Measurements from ENCODE around the gene MORN5.

Gene MORN5

DNA sequence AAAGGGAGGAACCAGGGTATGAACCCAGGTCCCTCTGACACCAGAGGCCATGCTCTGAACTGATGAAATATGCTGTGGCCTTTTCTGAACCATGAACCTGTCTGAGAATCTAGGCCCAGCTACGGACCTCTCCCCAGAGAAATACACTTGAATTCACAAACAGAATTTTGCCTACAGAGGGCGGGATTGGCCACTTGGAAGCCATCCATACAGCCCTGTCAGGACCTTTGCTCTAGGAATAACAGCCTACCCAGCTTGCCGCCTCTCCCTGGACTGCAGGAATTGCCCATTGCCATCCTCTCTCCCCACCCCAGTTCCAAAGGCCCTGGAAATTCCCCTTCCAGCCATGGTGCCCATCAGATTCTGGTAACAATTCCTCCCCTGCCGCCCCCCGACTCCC lies 26.6 kb downstream of the MORN5 start (continued):
- no peak for TF ChIP-seq TCF4 (CRISPR knock-in tag; IDR thresholded peaks at IDR 0.05; ENCODE audit: borderline replicate concordance)
- no peak for TF ChIP-seq ZNF565 (CRISPR knock-in tag; conservative IDR thresholded peaks at IDR 0.05; ENCODE audit: low read depth)

DNA sequence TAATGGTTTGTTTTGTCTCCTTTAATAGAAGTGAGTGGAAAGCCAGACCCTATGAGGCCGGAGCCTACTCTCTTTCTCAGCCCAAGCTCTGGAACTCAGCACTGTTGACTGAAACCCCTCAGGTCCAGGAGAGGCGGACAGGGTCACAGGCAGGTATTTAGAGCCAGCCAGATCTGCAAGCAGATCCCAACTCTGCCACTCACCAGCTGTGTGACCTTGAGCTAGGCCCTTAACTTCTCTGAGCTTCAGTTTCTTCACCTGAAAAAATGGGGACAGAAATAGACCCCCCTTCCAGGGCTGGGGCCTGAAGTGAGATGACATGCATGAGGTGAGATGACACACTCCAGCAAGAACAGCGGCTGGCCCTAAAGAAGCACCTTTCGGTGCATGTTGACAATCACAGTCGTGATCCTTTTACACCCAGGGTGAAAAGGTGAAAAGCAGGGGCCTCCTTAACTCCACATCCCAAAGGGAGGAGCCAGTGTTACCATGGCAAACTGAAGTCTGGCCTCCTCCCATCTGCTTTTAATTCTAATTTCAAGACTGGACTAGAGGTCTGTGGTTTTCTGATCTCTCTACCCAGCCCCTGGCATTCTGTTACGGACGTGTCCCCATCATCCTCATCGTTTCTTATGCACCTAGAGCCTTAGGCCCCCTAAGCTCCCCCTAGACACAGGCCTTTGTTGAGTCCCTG lies 27.2 kb downstream of the MORN5 start:
- peak; percentile 48; the same call in 2 of the 3 replicates for ATAC-seq
- TF ChIP-seq ESRRG (CRISPR knock-in tag; IDR thresholded peaks at IDR 0.05): no peak
- TF ChIP-seq, protein P1, sequence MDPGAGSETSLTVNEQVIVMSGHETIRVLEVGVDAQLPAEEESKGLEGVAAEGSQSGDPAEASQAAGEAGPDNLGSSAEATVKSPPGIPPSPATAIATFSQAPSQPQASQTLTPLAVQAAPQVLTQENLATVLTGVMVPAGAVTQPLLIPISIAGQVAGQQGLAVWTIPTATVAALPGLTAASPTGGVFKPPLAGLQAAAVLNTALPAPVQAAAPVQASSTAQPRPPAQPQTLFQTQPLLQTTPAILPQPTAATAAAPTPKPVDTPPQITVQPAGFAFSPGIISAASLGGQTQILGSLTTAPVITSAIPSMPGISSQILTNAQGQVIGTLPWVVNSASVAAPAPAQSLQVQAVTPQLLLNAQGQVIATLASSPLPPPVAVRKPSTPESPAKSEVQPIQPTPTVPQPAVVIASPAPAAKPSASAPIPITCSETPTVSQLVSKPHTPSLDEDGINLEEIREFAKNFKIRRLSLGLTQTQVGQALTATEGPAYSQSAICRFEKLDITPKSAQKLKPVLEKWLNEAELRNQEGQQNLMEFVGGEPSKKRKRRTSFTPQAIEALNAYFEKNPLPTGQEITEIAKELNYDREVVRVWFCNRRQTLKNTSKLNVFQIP (CRISPR knock-in tag; IDR thresholded peaks at IDR 0.05; ENCODE audit: borderline replicate concordance, low read depth): no peak
- no peak for TF ChIP-seq CSDC2 (CRISPR knock-in tag; IDR thresholded peaks at IDR 0.05)
- TF ChIP-seq TCF4 (CRISPR knock-in tag; IDR thresholded peaks at IDR 0.05; ENCODE audit: borderline replicate concordance): no peak
- TF ChIP-seq TOX (CRISPR knock-in tag; IDR thresholded peaks at IDR 0.05; ENCODE audit: borderline replicate concordance): no peak
- no peak for TF ChIP-seq PPARA (CRISPR knock-in tag; IDR thresholded peaks at IDR 0.05; ENCODE audit: borderline replicate concordance)
- TF ChIP-seq, protein P2, sequence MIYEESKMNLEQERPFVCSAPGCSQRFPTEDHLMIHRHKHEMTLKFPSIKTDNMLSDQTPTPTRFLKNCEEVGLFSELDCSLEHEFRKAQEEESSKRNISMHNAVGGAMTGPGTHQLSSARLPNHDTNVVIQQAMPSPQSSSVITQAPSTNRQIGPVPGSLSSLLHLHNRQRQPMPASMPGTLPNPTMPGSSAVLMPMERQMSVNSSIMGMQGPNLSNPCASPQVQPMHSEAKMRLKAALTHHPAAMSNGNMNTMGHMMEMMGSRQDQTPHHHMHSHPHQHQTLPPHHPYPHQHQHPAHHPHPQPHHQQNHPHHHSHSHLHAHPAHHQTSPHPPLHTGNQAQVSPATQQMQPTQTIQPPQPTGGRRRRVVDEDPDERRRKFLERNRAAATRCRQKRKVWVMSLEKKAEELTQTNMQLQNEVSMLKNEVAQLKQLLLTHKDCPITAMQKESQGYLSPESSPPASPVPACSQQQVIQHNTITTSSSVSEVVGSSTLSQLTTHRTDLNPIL (CRISPR knock-in tag; IDR thresholded peaks at IDR 0.05; ENCODE audit: low read depth): no peak
- no peak for TF ChIP-seq ZFP3 (CRISPR knock-in tag; IDR thresholded peaks at IDR 0.05)
- TF ChIP-seq RARB (CRISPR knock-in tag; IDR thresholded peaks at IDR 0.05): no peak
- no peak for TF ChIP-seq ZFP30 (CRISPR knock-in tag; IDR thresholded peaks at IDR 0.05)
- TF ChIP-seq, protein P3, sequence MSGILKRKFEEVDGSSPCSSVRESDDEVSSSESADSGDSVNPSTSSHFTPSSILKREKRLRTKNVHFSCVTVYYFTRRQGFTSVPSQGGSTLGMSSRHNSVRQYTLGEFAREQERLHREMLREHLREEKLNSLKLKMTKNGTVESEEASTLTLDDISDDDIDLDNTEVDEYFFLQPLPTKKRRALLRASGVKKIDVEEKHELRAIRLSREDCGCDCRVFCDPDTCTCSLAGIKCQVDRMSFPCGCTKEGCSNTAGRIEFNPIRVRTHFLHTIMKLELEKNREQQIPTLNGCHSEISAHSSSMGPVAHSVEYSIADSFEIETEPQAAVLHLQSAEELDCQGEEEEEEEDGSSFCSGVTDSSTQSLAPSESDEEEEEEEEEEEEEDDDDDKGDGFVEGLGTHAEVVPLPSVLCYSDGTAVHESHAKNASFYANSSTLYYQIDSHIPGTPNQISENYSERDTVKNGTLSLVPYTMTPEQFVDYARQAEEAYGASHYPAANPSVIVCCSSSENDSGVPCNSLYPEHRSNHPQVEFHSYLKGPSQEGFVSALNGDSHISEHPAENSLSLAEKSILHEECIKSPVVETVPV (CRISPR knock-in tag; IDR thresholded peaks at IDR 0.05): no peak

DNA sequence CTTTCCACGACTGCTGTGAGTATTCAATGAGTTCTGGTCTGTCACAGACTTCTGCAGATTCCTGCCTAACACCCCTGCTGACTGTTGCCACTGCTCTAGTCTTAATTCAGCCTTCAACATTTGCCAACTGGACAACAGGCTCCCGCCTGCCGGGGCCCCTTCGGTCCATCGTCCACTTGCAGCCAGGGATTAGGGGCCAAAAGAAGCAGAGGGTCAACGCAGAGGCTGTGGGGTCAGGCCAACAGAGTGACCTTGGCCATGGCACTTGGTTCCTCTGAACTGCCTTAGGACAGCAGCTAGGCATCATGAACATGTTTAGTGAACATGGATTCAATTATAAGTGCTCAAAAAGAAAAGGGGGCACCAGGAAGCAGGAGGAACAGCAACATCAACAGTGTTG lies 28.7 kb downstream of the MORN5 start:
- ATAC-seq: no peak
- TF ChIP-seq ZFP30 (CRISPR knock-in tag; IDR thresholded peaks at IDR 0.05) (no peak), OSR1 (CRISPR knock-in tag; IDR thresholded peaks at IDR 0.05) (no peak), ESRRG (CRISPR knock-in tag; IDR thresholded peaks at IDR 0.05) (no peak), BACH2 (CRISPR knock-in tag; IDR thresholded peaks at IDR 0.05; ENCODE audit: borderline replicate concordance) (no peak)
- TF ChIP-seq, protein P4, sequence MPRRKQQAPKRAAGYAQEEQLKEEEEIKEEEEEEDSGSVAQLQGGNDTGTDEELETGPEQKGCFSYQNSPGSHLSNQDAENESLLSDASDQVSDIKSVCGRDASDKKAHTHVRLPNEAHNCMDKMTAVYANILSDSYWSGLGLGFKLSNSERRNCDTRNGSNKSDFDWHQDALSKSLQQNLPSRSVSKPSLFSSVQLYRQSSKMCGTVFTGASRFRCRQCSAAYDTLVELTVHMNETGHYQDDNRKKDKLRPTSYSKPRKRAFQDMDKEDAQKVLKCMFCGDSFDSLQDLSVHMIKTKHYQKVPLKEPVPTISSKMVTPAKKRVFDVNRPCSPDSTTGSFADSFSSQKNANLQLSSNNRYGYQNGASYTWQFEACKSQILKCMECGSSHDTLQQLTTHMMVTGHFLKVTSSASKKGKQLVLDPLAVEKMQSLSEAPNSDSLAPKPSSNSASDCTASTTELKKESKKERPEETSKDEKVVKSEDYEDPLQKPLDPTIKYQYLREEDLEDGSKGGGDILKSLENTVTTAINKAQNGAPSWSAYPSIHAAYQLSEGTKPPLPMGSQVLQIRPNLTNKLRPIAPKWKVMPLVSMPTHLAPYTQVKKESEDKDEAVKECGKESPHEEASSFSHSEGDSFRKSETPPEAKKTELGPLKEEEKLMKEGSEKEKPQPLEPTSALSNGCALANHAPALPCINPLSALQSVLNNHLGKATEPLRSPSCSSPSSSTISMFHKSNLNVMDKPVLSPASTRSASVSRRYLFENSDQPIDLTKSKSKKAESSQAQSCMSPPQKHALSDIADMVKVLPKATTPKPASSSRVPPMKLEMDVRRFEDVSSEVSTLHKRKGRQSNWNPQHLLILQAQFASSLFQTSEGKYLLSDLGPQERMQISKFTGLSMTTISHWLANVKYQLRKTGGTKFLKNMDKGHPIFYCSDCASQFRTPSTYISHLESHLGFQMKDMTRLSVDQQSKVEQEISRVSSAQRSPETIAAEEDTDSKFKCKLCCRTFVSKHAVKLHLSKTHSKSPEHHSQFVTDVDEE (CRISPR knock-in tag; IDR thresholded peaks at IDR 0.05): no peak

DNA sequence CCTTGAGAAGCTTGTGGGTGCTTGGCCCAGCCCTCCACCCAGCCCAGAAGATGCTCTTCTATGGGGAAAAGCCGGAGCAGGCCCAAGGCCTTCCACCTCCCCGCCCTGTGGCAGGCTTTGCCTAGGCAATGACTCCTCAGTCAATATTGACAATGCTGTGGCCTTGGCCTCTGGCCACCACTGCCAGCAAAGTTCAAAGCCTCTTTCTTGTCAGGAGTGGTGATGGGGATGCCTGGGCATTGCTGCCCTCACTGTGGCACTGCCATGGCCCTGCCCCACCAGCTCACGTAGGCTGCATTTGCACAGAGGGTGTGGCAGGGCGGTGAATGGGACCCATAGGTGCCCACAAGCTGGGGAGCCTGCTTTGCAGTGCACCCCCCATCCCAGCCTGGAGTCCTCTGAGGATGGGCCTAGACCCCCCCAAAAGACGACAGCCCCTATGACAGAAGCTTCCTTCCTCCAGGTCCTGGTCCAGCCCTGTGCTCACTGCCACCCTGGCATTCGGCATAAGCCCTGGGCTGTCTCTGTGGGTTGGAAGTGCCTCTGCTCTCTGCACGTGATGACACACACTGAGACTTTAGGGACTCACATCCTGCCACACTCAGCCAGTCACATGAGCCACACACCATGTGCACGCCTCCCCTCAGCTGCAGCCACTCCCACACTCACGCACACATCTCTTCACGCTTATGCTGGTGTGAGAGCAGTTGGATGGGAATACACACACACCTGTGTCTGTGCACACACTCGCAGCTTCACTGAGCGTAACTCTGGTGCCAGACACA lies 31.1 kb downstream of the MORN5 start:
- ATAC-seq: no peak
- TF ChIP-seq, protein P4 (CRISPR knock-in tag; IDR thresholded peaks at IDR 0.05): no peak
- TF ChIP-seq, protein P5, sequence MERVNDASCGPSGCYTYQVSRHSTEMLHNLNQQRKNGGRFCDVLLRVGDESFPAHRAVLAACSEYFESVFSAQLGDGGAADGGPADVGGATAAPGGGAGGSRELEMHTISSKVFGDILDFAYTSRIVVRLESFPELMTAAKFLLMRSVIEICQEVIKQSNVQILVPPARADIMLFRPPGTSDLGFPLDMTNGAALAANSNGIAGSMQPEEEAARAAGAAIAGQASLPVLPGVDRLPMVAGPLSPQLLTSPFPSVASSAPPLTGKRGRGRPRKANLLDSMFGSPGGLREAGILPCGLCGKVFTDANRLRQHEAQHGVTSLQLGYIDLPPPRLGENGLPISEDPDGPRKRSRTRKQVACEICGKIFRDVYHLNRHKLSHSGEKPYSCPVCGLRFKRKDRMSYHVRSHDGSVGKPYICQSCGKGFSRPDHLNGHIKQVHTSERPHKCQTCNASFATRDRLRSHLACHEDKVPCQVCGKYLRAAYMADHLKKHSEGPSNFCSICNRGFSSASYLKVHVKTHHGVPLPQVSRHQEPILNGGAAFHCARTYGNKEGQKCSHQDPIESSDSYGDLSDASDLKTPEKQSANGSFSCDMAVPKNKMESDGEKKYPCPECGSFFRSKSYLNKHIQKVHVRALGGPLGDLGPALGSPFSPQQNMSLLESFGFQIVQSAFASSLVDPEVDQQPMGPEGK (CRISPR knock-in tag; IDR thresholded peaks at IDR 0.05; ENCODE audit: borderline replicate concordance): no peak
- no peak for TF ChIP-seq ZNF8 (CRISPR knock-in tag; IDR thresholded peaks at IDR 0.05)
- TF ChIP-seq CSDC2 (CRISPR knock-in tag; IDR thresholded peaks at IDR 0.05): no peak
- TF ChIP-seq ISL1 (CRISPR knock-in tag; IDR thresholded peaks at IDR 0.05): no peak
- TF ChIP-seq, protein P3 (CRISPR knock-in tag; IDR thresholded peaks at IDR 0.05): no peak
- TF ChIP-seq, protein P1 (CRISPR knock-in tag; IDR thresholded peaks at IDR 0.05; ENCODE audit: borderline replicate concordance, low read depth): no peak

Measured in SK-N-SH treated with all-trans-retinoic acid at 6 μM for 48 hours (cell line).